Testis (tissue), 2 donors: ENCODE results near the gene SPEM2.

ENCODE experiments used
- POLR2A ChIP-seq: fragments of 450-650 bp; IDR thresholded peaks from one replicate; pipeline ENCODE4 v1.6.1; 2017; ENCODE audit warnings: antibody characterized with exemption, mild to moderate bottlenecking, moderate library complexity
- TF ChIP-seq, protein P1 (sequence below), 3 experiments: fragments of 450-650 bp in 2 of 3; fragments of 200-600 bp in 1 of 3; sonication (generic) in 1 of 3; IDR thresholded peaks; one replicate each; pipeline ENCODE4 v1.5.1; 2016 to 2019; ENCODE audit warnings: antibody characterized with exemption in 3 of 3, mild to moderate bottlenecking in 2 of 3, moderate library complexity in 1 of 3

DNA sequence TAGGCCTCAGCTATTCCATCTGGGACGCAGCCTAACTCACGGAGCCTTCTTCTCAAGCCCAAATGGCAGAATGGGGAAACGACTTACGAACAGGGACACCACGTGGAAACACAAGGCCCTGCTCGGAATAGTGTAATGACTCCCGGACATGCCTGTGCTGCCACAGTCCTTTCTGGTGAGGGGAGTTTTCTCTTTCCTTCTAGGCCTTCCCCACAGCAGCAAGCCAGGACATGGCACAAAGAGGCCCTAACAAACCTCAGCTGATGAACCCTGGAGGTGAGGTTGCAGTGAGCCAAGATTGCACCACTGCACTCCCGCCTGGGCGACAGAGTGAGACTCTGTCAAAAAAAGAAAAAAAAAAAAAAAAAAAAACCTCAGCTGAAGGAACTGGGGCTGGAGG lies 38.7 kb downstream of the SPEM2 start:
- TF ChIP-seq, protein P1, sequence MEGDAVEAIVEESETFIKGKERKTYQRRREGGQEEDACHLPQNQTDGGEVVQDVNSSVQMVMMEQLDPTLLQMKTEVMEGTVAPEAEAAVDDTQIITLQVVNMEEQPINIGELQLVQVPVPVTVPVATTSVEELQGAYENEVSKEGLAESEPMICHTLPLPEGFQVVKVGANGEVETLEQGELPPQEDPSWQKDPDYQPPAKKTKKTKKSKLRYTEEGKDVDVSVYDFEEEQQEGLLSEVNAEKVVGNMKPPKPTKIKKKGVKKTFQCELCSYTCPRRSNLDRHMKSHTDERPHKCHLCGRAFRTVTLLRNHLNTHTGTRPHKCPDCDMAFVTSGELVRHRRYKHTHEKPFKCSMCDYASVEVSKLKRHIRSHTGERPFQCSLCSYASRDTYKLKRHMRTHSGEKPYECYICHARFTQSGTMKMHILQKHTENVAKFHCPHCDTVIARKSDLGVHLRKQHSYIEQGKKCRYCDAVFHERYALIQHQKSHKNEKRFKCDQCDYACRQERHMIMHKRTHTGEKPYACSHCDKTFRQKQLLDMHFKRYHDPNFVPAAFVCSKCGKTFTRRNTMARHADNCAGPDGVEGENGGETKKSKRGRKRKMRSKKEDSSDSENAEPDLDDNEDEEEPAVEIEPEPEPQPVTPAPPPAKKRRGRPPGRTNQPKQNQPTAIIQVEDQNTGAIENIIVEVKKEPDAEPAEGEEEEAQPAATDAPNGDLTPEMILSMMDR (IDR thresholded peaks at IDR 0.05): no peak
- TF ChIP-seq POLR2A: no peak
